ENCODE measurements around the gene TLL1.

DNA sequence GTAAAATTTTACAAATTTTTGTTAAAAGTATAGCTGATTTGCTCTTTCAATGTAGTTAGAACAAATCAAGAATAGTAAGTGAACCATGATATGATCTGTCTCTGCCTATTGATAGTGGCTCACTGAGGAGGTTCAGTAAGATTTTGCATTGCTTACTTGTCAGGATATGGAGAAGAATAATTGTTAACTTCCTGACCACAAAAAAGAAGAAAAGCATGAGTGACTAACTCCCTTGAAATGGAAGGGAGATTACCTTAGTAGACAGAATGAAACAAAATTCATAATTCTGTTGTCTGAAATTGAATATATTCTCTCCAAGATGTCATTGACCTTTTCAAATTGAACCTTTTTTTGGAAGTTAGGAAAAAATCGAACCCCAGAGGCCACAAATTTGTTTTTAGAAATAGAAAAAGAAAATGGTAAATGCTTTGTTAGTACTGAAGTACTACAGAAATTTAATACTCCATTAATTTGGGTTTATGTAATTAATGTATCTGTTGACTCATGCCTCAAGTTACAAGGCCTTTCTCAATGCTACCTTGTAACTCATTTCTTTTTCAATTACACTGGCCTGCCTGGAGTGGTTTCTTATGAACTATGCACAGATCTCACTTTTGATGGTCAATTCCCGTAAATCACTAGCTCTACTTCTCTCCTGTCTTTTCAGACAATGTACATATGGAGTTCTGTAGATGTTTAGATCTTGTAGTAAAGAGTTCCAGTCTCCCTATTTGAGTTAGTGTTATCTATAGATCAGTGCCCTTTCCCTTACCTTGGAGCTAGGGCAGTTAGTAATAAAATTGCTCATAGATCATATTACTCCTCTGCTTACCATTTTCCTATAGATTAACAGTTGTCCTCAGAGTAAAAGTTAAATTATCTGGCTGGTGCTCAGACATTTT lies 139.3 kb downstream of the TLL1 start:
- TF ChIP-seq, protein P1, sequence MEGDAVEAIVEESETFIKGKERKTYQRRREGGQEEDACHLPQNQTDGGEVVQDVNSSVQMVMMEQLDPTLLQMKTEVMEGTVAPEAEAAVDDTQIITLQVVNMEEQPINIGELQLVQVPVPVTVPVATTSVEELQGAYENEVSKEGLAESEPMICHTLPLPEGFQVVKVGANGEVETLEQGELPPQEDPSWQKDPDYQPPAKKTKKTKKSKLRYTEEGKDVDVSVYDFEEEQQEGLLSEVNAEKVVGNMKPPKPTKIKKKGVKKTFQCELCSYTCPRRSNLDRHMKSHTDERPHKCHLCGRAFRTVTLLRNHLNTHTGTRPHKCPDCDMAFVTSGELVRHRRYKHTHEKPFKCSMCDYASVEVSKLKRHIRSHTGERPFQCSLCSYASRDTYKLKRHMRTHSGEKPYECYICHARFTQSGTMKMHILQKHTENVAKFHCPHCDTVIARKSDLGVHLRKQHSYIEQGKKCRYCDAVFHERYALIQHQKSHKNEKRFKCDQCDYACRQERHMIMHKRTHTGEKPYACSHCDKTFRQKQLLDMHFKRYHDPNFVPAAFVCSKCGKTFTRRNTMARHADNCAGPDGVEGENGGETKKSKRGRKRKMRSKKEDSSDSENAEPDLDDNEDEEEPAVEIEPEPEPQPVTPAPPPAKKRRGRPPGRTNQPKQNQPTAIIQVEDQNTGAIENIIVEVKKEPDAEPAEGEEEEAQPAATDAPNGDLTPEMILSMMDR (IDR thresholded peaks at IDR 0.05; ENCODE audit: borderline replicate concordance, extremely low read depth, low read length, poor library complexity, severe bottlenecking), result no peak
- no peak for TF ChIP-seq EZH2 (IDR thresholded peaks at IDR 0.05; ENCODE audit: borderline replicate concordance, low read depth, low read length, severe bottlenecking)
